Testis (tissue), 3 donors: ENCODE measurements around the gene BCAS3. TPM values are rescaled to one million over a fixed set of nuclear protein-coding genes. Genes with fewer than 3 reads are reported as not detected.

Source experiments
- DNase-seq: peaks from one replicate; pipeline ENCODE4 v3.0.0-alpha.2; 2019
- H3K27ac ChIP-seq, 2 donors: fragments of 200-600 bp; sonication (generic); one replicate each; pipeline ENCODE4 v1.5.1; 2019
- H3K27me3 ChIP-seq: fragments of 200-600 bp; sonication (generic); one replicate; pipeline ENCODE4 v1.5.1; 2019
- H3K36me3 ChIP-seq: fragments of 200-600 bp; sonication (generic); one replicate; pipeline ENCODE4 v1.5.1; 2017; ENCODE audit warnings: low read depth; ENCODE audit errors: missing control alignments
- H3K4me1 ChIP-seq: fragments of 200-600 bp; sonication (generic); one replicate; pipeline ENCODE4 v1.5.1; 2019
- H3K4me3 ChIP-seq, 2 donors: fragments of 200-600 bp; sonication (generic); one replicate each; pipeline ENCODE4 v1.5.1; 2017 to 2019
- H3K9me3 ChIP-seq: fragments of 200-600 bp; sonication (generic); one replicate; pipeline ENCODE4 v1.5.1; 2017
- CTCF ChIP-seq, 3 experiments: fragments of 450-650 bp in 2 of 3; fragments of 200-600 bp in 1 of 3; sonication (generic) in 1 of 3; IDR thresholded peaks; one replicate each; pipeline ENCODE4 v1.5.1; 2016 to 2019; ENCODE audit warnings: antibody characterized with exemption in 3 of 3, mild to moderate bottlenecking in 2 of 3, moderate library complexity in 1 of 3
- POLR2A ChIP-seq: fragments of 450-650 bp; IDR thresholded peaks from one replicate; pipeline ENCODE4 v1.6.1; 2017; ENCODE audit warnings: antibody characterized with exemption, mild to moderate bottlenecking, moderate library complexity
- WGBS, 2 donors: methylation state at CpG; one replicate each; pipeline ENCODE4 v1.1.5; 2018; 5-methylcytosine and 5-hydroxymethylcytosine counted together
- intact Hi-C: fragments of 100-400 bp; cut with DNase I; formaldehyde crosslinking; loops from one replicate; pipeline ENCODE4 v1.15.1; 2023; ENCODE audit warnings: low total_unique reads
- polyA plus RNA-seq: library from polyadenylated mRNA; stranded (reverse); fragments of 350-450 nt; fragmentation: Illumina TruSeq; extraction: RNeasy Lipid Tissue Mini Kit (QIAGEN cat#74804); gene quantifications from one replicate; pipeline ENCODE4 v1.2.3, GENCODE V29; 2014; ENCODE audit warnings: low read depth, low replicate concordance; ENCODE audit not compliant: insufficient read depth
- total RNA-seq, 2 donors: library from RNA; depleted of rRNA; stranded (reverse); fragments of >200 nt; gene quantifications; one replicate each; pipeline ENCODE4 v1.2.3, GENCODE V29; 2016

The BCAS3 gene
- total and polyA plus RNA-seq, 3 donors from 2014 or later = 54.8 to 96.7 (median 73.0) TPM

GRCh38 chr17:61159221-61159814, 481.7 kb downstream of the BCAS3 start:
- peak overlapping the region; percentile 9 to 75 for H3K27ac ChIP-seq
- TF ChIP-seq POLR2A (no peak), CTCF (IDR thresholded peaks at IDR 0.05) (no peak)

GRCh38 chr17:61160204-61160603, 482.6 kb downstream of the BCAS3 start:
- Histone ChIP-seq H3K27ac (no peak overlapping the region), H3K4me3 (no peak overlapping the region), H3K9me3 (no peaks in the 10 kb centered on the region), H3K36me3 (no peaks in the 10 kb centered on the region), H3K27me3 (no peaks in the 10 kb centered on the region), H3K4me1 (peaks cover 10% of the 10 kb centered on the region)
- no peak for DNase-seq
- 66 to 82% methylated on average over 4 of the region's 4 CpGs for WGBS, 2 donors
- TF ChIP-seq POLR2A (no peak), CTCF (IDR thresholded peaks at IDR 0.05) (no peak)
- intact Hi-C loops = no loop called here

More at GRCh38 chr17:61159221-61159814, 481.7 kb downstream of the BCAS3 start:
- Histone ChIP-seq H3K4me1 (peaks cover 10% of the 10 kb centered on the region), H3K27me3 (no peaks in the 10 kb centered on the region), H3K36me3 (no peaks in the 10 kb centered on the region), H3K9me3 (no peaks in the 10 kb centered on the region), H3K4me3 (no peak overlapping the region)
- DNase-seq = no peak
- WGBS, 2 donors = 56 to 89% methylated on average over 1 of the region's 1 CpG
- intact Hi-C loops = loop anchor here (5.0 kb wide), 1 partner anchor 238 kb away; the partner anchor contains the start of gene TBX2

DNA sequence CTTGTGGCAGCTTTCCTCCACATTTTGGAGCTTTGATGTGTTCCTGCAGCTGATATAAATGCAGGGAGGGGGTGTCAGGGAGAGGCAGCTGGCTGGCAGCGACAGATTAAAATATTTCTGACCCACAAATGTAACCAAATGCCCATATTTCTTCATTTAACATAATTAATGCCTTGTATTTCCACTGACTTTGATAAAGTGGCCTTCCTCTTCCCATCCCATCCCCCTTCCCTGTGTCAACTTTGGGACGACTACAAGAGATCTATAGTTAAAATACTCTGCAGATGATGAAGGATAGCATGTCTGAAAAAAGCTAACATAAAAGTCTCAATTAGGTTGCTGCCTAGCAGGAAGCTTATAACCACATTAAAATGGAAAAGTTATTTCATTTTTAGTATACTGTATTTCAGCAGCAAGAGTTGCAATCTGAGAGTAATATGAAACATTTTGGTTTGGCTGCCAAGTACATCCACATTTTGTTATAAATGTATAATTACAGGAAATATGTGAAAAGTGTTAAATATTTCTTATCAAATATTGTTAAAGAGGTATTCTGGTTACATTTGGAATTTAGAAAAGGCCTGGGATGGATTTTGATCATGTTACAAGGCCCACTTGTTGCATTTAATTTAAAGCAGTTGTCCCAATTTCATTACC, 483.3 kb downstream of the BCAS3 start:
- no peaks in the 10 kb centered on the region for H3K9me3 ChIP-seq
- no peak for DNase-seq
- H3K27ac ChIP-seq = no peak overlapping the region
- no peak for TF ChIP-seq POLR2A
- TF ChIP-seq CTCF (IDR thresholded peaks at IDR 0.05) = no peak
- H3K27me3 ChIP-seq = no peaks in the 10 kb centered on the region
- WGBS, 2 donors = 45 to 48% methylated on average over 2 of the region's 2 CpGs
- H3K4me1 ChIP-seq = peaks cover 10% of the 10 kb centered on the region
- no peaks in the 10 kb centered on the region for H3K36me3 ChIP-seq
- H3K4me3 ChIP-seq = no peak overlapping the region
- intact Hi-C loops = no loop called here

DNA sequence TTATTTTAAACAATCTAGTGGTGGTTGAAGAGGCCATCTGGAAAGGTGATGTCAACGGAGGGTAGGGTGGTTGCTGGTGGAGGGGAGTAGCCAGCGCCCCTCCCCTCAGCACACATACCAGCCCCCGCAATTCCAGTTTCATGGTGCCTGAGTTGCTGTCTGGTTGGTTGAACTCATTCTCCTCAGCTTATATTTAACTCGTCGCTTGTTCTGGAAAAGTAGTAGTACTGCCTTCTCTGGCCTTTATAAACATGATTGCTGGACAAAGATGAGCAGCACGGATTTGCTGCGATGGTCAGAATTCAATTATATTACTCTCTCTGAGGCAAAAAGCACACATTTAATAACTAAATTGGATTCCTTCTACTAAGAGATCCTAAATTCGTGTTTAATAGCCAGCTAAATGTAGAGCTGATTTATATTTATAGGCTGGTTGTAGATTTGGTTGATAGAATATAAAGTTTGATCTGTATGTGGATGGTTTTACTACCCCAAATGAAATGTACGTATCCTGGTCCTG, 484.0 kb downstream of the BCAS3 start:
- H3K36me3 ChIP-seq = no peaks in the 10 kb centered on the region
- intact Hi-C loops = no loop called here
- H3K27me3 ChIP-seq = no peaks in the 10 kb centered on the region
- no peak overlapping the region for H3K4me3 ChIP-seq
- TF ChIP-seq CTCF (IDR thresholded peaks at IDR 0.05) (no peak), POLR2A (no peak)
- no peak for DNase-seq
- H3K27ac ChIP-seq = no peak overlapping the region
- peaks cover 10% of the 10 kb centered on the region for H3K4me1 ChIP-seq
- no peaks in the 10 kb centered on the region for H3K9me3 ChIP-seq
- 84% methylated on average over 9 of the region's 9 CpGs for WGBS, 2 donors
